HepG2 (cell line): ENCODE measurements around the gene CNOT8.

Experiments used
- CTCF ChIP-seq: sonication (generic); formaldehyde crosslinking; IDR thresholded peaks from 2 replicates; pipeline ENCODE4 v1.5.0; 2020; ENCODE audit warnings: mild to moderate bottlenecking, missing genetic modification reagents, moderate library complexity
- EP300 ChIP-seq, 3 experiments: sonication (generic) in 1 of 3; formaldehyde crosslinking in 1 of 3; IDR thresholded peaks; 2 replicates each; pipeline versions ENCODE4 v1.5.1 to v1.6.1; 2011 to 2020; ENCODE audit warnings: low read depth in 2 of 3, low read length in 2 of 3, borderline replicate concordance in 1 of 3, improper control_type of control experiment in 1 of 3, mild to moderate bottlenecking in 1 of 3, missing genetic modification reagents in 1 of 3, moderate library complexity in 1 of 3
- FOXO4 ChIP-seq: sonication (generic); formaldehyde crosslinking; conservative IDR thresholded peaks from 2 replicates; pipeline ENCODE4 v1.8.1; 2023; ENCODE audit warnings: missing genetic modification reagents
- SMC3 ChIP-seq: IDR thresholded peaks from 2 replicates; pipeline ENCODE4 v1.6.1; 2011; ENCODE audit warnings: low read length, improper control_type of control experiment

GRCh38 chr5:154901276-154901675 lies 42.8 kb downstream of the CNOT8 start:
- TF ChIP-seq CTCF (CRISPR knock-in tag) (no peak), SMC3 (no peak), FOXO4 (CRISPR knock-in tag) (no peak), EP300 (IDR thresholded peaks at IDR 0.05; ENCODE audit: low read depth in 2 of 2, low read length in 2 of 2) (no peak), EP300 (CRISPR knock-in tag; IDR thresholded peaks at IDR 0.05; ENCODE audit: borderline replicate concordance) (no peak)
